SJSA1 (cell line): Measurements from ENCODE around the gene BSND. TPM values are rescaled to one million over a fixed set of nuclear protein-coding genes. Genes with fewer than 3 reads are reported as not detected.
"Not testable (repeated sequence)": the region's sequence is repeated elsewhere in the genome, so short reads cannot be mapped to it uniquely, and the experiment has no call there.

Experiments used
- DNase-seq, 2 experiments: peaks; one replicate each; pipeline ENCODE4 v3.0.0-alpha.2; 2015 to 2020; ENCODE audit warnings: low spot score in 2 of 2, low read depth in 1 of 2
- H3K27ac ChIP-seq: fragments of 250-450 bp; sonication (Bioruptor Pico); 2 replicates; pipeline ENCODE4 v1.5.1; 2020; ENCODE audit warnings: mild to moderate bottlenecking, moderate library complexity
- H3K27me3 ChIP-seq: fragments of 250-450 bp; sonication (Bioruptor Pico); replicated peaks from 2 replicates; pipeline ENCODE4 v1.5.1; 2020; ENCODE audit warnings: mild to moderate bottlenecking, moderate library complexity
- H3K36me3 ChIP-seq: fragments of 250-450 bp; sonication (Bioruptor Pico); 2 replicates; pipeline ENCODE4 v1.5.1; 2020; ENCODE audit warnings: mild to moderate bottlenecking
- H3K4me1 ChIP-seq: fragments of 250-450 bp; sonication (Bioruptor Pico); replicated peaks from 2 replicates; pipeline ENCODE4 v1.6.1; 2021; ENCODE audit warnings: mild to moderate bottlenecking
- H3K4me3 ChIP-seq: fragments of 250-450 bp; sonication (Bioruptor Pico); 2 replicates; pipeline ENCODE4 v1.5.1; 2020; ENCODE audit warnings: mild to moderate bottlenecking
- H3K9me3 ChIP-seq: fragments of 250-450 bp; sonication (Bioruptor Pico); replicated peaks from 2 replicates; pipeline ENCODE4 v1.5.1; 2020; ENCODE audit warnings: mild to moderate bottlenecking
- total RNA-seq: library from RNA; depleted of rRNA; stranded (reverse); fragments of >200 nt; shearing (Covaris generic); gene quantifications from 2 replicates; pipeline ENCODE4 v1.2.3, GENCODE V29; 2014; rRNA removed

BSND gene
- total RNA-seq: not detected in 2 replicates

DNA sequence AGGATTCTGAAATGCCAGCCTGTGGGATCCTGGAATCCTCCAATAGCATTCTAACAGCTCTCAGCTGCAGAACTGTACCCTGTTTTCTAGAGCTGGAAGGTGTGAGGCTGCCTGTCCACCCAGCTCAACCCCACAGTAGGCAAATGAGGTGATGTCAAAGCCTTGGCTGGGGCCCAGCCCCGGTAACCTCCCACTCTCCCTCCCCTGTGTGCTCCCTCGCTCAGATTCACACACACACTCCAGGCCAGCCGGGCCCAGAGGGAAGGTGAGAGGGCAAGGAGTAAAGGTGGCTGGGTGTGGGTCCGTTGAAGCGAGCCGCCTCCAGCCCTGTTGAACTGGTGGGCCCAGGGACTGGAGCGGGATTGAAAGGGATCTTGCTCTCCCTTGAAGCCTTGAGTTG, at the start of gene BSND:
BSND (plus strand) TSS at position 257 of the 400 bp plus-strand sequence. CDS start 254 bp downstream, outside the sequence.
- no peaks in the 10 kb centered on the region for H3K36me3 ChIP-seq
- no peak within 1 kb of the TSS for H3K4me3 ChIP-seq
- no peaks in the 10 kb centered on the region for H3K9me3 ChIP-seq
- DNase-seq: no peak
- peaks cover 8% of the 10 kb centered on the region; the same call in 1 of the 2 replicates for H3K27me3 ChIP-seq
- no peaks in the 10 kb centered on the region for H3K4me1 ChIP-seq
- H3K27ac ChIP-seq: no peak within 1 kb of the TSS

DNA sequence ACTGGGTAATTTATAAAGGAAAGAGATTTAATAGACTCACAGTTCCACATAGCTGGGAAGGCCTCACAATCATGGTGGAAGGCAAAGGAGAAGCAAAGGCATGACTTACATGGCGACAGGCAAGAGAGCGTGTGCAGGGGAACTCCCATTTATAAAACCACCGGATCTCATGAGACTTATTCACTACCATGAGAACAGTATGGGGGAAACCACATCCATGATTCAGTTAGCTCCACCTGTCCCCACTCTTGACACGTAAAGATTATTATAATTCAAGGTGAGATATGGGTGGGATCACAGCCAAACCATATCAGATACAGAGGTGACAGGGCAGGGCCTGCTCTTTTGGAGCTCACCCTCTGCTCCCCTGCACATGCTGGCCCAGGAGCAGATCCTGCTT, 49.7 kb upstream of the BSND start:
- DNase-seq: no peak
- H3K27ac ChIP-seq: no peak overlapping the region
- no peak overlapping the region for H3K4me3 ChIP-seq
- H3K4me1 ChIP-seq: peaks cover 14% of the 10 kb centered on the region
- H3K27me3 ChIP-seq: no peaks in the 10 kb centered on the region
- no peaks in the 10 kb centered on the region for H3K9me3 ChIP-seq
- no peaks in the 10 kb centered on the region for H3K36me3 ChIP-seq

DNA sequence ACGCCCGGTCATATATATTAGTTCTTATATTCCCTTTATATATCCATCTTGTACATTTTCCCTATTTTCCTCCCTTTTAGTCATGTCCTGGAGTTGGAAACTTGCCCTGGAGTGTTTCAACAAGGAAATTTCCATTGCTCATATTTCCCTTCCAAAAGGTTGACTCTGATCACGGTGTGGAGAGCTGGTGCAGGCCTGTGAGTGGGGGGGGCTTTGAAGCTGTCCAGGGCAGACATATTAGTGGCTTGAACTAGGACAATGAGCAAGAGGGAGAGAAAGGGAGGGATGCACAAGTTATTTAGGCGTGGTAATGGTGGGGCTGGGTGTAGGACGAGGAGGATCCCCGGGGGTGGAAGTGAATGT, 48.7 kb upstream of the BSND start:
- H3K4me1 ChIP-seq: peaks cover 14% of the 10 kb centered on the region
- H3K4me3 ChIP-seq: no peak overlapping the region
- no peak overlapping the region for H3K27ac ChIP-seq
- H3K27me3 ChIP-seq: no peaks in the 10 kb centered on the region
- H3K9me3 ChIP-seq: no peaks in the 10 kb centered on the region
- no peaks in the 10 kb centered on the region for H3K36me3 ChIP-seq
- DNase-seq: no peak

DNA sequence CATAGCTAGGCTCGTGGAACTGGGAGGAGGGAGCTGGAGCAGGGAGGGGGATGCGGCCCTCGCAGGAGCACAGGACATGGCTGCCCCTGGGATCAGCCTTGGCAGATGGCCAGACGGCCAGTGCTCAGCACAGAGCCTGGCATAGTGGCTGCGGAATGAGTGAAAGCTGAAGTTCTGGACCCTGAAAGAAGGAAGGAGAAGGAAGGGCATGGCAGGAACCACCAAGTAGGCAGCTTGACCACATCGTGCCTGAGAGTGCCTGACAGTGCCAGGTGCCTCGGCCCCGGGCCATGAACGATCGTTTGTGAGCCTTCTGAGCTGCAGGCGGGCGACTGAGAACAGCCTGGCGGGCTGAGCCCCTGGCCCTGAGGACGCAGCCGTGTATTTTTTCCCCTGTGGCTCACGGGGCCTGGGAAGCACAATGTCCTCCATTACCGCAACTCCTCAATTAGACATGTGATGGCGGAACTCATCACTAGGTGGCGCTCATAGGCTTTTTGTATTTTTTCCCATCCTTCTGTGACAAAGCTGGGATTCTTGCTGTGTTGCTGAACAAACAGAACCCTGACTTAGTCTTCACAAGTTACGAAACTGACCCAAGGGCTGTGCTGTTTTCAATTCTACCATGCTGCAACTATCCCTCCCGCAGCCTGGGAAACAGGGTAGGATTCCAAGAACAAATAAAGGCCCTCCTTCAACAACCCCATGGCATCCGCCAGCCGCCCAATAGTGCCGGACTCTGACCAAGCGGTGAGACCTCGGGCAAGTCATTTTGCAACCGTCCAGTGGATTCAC, 48.2 kb upstream of the BSND start:
- Histone ChIP-seq H3K9me3 (no peaks in the 10 kb centered on the region), H3K27ac (no peak overlapping the region), H3K36me3 (no peaks in the 10 kb centered on the region), H3K4me1 (peaks cover 20% of the 10 kb centered on the region), H3K27me3 (no peaks in the 10 kb centered on the region), H3K4me3 (no peak overlapping the region)
- peak; percentile 67 to 79 for DNase-seq

DNA sequence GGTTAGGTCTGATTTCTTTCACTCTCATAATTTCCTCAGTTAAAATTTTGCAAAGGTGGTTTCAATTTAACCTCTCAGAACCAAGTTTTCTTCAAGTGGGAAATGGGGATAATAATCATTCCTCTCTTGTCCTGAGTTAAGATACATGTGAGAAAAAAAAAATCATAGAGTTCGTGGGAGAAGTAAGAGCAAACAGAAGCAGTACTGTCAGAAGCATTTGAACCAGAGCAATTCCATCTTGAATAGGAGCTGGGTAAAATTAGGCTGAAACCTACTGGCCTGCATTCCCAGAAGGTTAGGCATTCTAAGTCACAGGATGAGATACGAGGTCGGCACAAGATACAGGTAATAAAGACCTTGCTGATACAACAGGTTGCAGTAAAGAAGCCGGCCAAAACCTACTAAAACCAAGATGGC, 46.9 kb upstream of the BSND start:
- no peak overlapping the region for H3K4me3 ChIP-seq
- H3K9me3 ChIP-seq: no peaks in the 10 kb centered on the region
- no peaks in the 10 kb centered on the region for H3K36me3 ChIP-seq
- no peaks in the 10 kb centered on the region for H3K27me3 ChIP-seq
- no peak for DNase-seq
- no peak overlapping the region for H3K27ac ChIP-seq
- H3K4me1 ChIP-seq: peaks cover 25% of the 10 kb centered on the region

DNA sequence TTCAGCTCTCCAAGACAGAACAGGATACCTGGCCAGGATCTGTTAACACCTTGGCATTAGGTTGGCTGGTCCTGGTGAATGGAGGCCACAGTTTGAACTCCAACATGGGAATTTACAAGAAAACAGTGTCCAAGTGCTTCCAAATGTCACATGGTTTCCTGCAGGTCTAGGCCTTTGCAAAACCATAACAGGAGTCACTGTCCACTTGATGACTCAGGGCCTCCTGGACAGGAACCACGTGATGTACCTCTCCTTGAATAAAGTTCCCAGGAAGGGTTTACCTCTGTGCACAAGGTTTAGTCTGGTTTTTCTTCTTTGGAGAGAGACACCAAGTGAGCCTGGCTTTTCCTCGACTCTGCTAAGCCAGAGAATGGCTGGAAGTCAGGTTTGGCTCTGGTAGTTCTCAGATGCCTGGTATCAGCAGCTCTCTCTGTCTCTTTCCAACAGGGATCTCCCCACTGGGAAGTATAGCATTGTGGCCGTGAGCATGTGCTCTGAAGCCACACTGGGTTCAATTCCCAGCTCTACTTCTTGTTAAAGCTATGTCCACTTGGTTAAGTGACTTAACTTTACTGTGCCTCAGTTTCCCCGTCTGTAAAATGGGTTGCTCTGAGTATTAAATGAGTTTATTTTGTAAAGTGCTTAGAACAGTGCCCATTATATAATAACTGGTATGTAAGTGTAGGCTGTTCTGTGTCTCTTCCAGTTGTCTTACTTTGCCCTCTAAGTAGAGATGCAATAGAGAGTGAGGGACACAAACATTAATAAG, 45.6 kb upstream of the BSND start:
- H3K4me1 ChIP-seq: peaks cover 25% of the 10 kb centered on the region
- peaks cover 5% of the 10 kb centered on the region; the same call in 1 of the 2 replicates for H3K9me3 ChIP-seq
- H3K4me3 ChIP-seq: no peak overlapping the region
- no peaks in the 10 kb centered on the region for H3K36me3 ChIP-seq
- DNase-seq: no peak
- H3K27me3 ChIP-seq: no peaks in the 10 kb centered on the region
- no peak overlapping the region for H3K27ac ChIP-seq

DNA sequence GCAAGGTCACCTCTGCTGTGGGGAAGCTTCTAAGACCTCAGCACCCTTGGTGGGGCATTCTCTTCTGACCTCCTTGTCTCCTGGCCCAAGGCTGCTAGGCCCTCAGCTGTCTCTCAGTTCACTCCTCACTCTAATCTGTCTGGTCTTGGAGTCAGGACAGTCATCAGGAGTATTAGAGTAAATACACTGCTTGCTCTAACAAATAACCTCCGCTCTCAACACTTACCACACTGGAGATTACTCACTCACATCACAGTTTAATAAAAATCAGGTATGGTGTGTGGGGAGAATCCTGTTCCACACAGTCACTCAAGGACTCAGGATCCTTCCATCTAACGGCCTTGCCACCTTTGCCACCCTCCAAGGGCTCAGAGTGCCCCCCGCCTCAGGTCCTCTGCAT, 44.9 kb upstream of the BSND start:
- Histone ChIP-seq H3K36me3 (no peaks in the 10 kb centered on the region), H3K4me1 (peaks cover 25% of the 10 kb centered on the region), H3K27ac (no peak overlapping the region), H3K27me3 (no peaks in the 10 kb centered on the region), H3K4me3 (no peak overlapping the region), H3K9me3 (peaks cover 5% of the 10 kb centered on the region; the same call in 1 of the 2 replicates)
- DNase-seq: no peak

DNA sequence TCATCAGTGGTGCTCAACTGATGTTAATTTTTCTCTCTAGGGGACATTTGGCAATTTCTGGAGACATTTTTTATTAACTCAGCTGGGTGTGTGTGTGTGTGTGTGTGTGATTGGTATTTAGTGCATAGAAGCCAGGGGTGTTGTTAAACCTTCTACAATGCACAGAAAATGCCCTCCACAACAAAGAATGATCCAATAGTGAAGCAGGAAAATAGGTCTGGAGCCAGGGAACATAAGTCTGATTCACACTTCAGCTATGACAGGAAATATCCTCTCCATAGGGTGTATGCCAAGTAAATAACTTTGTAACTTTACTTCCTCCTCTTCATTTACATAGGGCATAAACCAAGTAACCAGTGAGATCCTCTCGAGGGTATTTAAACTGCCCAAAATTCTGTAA, 43.4 kb upstream of the BSND start:
- no peaks in the 10 kb centered on the region for H3K36me3 ChIP-seq
- DNase-seq: peak in 1 of 2 experiments; percentile 46
- H3K4me1 ChIP-seq: peaks cover 22% of the 10 kb centered on the region
- H3K27ac ChIP-seq: peak overlapping the region; percentile 53
- no peak overlapping the region for H3K4me3 ChIP-seq
- no peaks in the 10 kb centered on the region for H3K27me3 ChIP-seq
- peaks cover 5% of the 10 kb centered on the region; the same call in 1 of the 2 replicates for H3K9me3 ChIP-seq

DNA sequence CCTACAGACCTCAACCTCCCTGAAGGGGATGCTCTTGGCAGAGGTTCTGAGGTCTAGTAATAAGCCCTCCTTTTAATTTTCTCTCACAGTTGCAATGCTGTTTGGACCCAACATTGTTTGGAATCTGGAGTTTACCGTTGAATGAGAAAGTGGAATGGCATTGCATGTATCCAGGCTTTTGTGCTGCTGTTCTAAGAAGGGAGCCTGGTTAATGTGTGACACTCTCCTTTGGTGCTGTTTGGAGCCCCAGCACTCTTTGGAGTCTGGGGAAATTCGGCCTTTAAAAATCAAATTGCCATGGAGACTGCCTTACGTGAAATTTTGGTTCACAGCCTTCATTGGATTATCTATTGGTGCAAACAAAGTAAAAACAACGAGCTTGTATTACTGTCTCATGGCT, 42.0 kb upstream of the BSND start:
- no peak overlapping the region for H3K27ac ChIP-seq
- H3K4me1 ChIP-seq: peaks cover 16% of the 10 kb centered on the region
- DNase-seq: no peak
- no peaks in the 10 kb centered on the region for H3K36me3 ChIP-seq
- H3K4me3 ChIP-seq: no peak overlapping the region
- H3K9me3 ChIP-seq: peaks cover 5% of the 10 kb centered on the region; the same call in 1 of the 2 replicates
- no peaks in the 10 kb centered on the region for H3K27me3 ChIP-seq

DNA sequence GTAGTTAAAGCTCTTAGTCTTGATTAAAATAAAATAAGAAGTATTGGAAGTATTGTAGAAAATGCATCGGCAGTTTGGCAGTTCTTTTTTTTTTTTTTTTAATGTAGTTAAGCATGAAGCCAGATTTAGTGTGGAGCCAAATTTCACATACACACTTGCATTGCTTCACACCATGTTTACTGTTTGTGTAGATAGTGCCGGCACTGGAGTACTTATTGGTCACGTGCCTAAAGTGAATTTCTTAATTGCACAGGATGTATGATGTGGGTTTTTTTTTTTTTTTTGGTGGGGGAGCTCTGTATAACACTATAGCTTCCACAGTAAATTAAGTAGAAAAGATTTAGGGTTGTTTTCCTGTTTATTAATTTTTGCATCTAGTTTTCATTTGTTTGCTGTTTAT, 39.5 kb upstream of the BSND start:
- no peaks in the 10 kb centered on the region for H3K27me3 ChIP-seq
- no peaks in the 10 kb centered on the region for H3K36me3 ChIP-seq
- H3K9me3 ChIP-seq: peaks cover 5% of the 10 kb centered on the region; the same call in 1 of the 2 replicates
- peaks cover 11% of the 10 kb centered on the region for H3K4me1 ChIP-seq
- no peak overlapping the region for H3K27ac ChIP-seq
- no peak for DNase-seq
- no peak overlapping the region for H3K4me3 ChIP-seq

DNA sequence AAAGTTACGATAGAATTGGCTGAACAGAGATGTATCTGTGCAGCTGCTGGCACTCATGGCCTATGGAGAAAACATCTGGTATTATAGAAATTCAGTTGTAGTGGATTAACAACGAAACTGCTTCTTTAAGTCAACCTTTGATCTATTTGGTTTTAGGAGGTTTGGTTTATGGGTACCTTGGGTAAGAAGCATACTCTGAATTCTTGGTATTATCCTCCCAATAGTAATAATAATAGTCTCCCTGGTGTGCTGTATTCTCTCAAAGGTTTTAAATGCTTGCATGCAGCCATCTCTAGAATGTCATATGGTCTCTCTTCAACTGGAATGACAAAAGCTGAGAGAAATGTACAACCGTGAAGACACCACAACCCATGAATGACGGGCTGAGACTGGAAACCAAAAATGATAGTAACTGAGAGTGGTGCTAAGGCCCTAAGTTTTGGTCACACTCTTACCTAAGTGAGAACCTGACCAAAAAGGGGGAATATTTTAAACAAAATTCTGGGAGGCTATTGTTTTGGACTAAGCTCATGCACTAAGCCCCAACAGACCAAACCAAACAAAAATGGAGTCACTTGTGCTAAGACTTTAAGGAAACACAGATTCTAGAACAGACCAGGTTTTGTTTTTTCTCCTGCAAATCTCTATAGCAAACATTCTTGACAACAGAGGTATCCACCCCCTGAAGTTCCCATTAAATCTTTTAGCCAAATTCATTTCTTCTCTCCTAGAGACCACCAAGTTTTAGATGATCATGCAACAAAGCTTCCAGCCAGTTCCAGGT, 35.9 kb upstream of the BSND start:
- Histone ChIP-seq H3K4me1 (peaks cover 18% of the 10 kb centered on the region), H3K27ac (no peak overlapping the region), H3K36me3 (no peaks in the 10 kb centered on the region), H3K27me3 (no peaks in the 10 kb centered on the region; the same call in 1 of the 2 replicates), H3K4me3 (no peak overlapping the region), H3K9me3 (peaks cover 2% of the 10 kb centered on the region; the same call in 1 of the 2 replicates)
- DNase-seq: no peak

DNA sequence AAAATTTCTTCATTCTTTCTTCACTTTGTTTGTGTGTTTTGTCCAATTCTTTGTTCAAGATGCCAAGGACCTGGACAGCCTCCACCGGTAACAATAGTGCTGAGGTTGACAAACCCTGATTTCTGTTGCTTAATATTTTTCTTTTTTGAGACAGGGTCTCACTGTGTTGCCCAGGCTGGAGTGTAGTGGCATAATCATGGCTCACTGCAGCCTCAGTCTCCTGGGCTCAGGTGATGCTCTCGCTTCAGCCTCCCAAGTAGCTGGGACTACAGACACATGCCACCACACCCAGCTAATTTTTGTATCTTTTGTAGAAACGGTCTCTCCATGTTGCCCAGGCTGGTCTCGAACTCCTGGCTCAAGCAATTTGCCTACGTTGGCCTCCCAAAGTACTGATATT, 34.9 kb upstream of the BSND start:
- not testable (repeated sequence) for H3K9me3 ChIP-seq, H3K4me3 ChIP-seq
- H3K4me1 ChIP-seq: peaks cover 18% of the 10 kb centered on the region

DNA sequence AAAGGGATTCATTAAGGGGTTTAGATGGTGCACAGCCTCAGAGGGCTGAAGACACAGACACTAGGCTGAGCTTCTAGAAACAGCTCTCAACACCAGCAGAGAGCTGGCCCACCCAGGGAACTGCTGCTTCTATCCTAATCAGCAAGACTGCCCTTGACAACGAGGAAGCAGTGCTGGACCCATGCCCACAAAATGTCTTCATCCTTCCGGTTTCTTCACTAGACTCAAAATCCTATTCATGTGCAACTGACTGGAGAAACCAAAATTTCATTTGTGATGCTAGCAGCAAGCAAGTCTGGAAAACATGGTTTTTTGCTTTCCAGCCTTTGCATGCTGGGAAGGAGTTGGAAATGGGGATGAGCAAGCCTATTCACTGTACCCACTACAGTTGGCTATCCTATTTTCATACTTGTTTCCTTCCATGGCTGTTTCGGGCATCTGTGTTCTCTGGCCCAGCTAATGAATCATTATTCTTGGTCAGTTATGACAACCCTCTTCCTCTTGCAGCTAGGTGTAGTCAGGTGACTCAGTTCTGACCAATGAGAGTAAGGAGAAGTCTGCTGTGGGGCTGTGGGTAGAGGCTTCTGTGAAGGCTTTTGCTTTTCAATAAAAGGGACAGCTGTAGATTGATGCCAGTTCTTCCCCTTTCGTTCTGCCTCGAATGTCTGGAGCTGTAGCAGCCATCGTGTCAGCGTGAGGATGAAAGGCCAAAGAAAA, 33.0 kb upstream of the BSND start:
- Histone ChIP-seq H3K27ac (no peak overlapping the region), H3K36me3 (no peaks in the 10 kb centered on the region), H3K27me3 (no peaks in the 10 kb centered on the region; the same call in 1 of the 2 replicates), H3K4me1 (peaks cover 18% of the 10 kb centered on the region), H3K4me3 (no peak overlapping the region), H3K9me3 (no peaks in the 10 kb centered on the region)
- DNase-seq: peak; percentile 30 to 64

More for the DNA sequence above, 34.9 kb upstream of the BSND start:
- not testable (repeated sequence) for H3K36me3 ChIP-seq, DNase-seq, H3K27ac ChIP-seq, H3K27me3 ChIP-seq
